ENCODE data around the gene OVCH2.

OVCH2 gene

DNA sequence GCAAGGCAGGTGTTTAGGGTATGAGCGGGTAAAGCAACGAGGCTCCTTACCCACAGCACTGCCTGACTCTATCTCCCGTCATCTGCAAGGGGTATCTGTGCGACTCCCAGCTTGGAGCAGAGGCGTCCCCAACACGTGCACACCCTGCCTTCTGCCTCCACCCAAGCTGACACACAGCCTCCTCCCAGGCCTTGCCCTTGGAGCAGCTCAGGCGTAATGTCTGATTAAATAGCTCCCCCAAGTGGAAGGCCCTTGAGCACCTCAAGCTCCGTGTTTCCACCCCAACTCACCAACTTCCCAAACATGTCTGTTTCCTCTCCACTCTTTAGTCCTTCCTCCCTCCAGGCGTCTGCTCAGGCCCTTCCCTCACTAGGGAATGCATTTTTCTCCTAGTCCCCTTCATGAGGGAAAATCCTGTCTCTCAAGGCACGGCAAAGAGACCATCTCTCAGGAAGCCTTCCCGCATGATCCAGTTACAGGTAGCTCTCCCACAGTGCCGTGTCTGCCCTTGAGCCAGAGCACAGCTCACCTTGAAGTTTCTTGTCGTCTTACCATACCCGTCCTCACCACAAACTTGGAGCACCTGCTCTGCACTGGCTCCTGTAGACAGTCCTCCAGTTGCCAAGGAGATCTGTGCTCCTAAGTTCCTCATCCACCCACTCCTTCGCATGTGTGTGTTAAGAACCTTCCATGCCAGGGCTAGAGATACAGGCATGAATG, 48.8 kb downstream of the OVCH2 start:
- Histone ChIP-seq H3K79me2 (ENCODE audit: insufficient read depth, low read length) (no peaks in the 10 kb centered on the region), H3K4me2 (ENCODE audit: low read length) (no peak overlapping the region), H3K36me3 (ENCODE audit: insufficient read depth, low read length) (peaks cover 26% of the 10 kb centered on the region), H3K9ac (ENCODE audit: low read length) (no peak overlapping the region), H3K9me2 (ENCODE audit: low read depth, low read length) (no peaks in the 10 kb centered on the region), H2AFZ (ENCODE audit: low read length) (no peak overlapping the region), H4K20me1 (ENCODE audit: insufficient read depth, low read length) (no peaks in the 10 kb centered on the region), H3K4me3 (ENCODE audit: low read depth, low read length, poor library complexity, severe bottlenecking) (no peak overlapping the region), H3K4me1 (ENCODE audit: insufficient read depth, low read length, severe bottlenecking) (no peaks in the 10 kb centered on the region), H3F3A (ENCODE audit: insufficient read depth, low read length) (no peaks in the 10 kb centered on the region), H3K27me3 (ENCODE audit: insufficient read depth, low read length) (no peaks in the 10 kb centered on the region), H3K9me3 (ENCODE audit: low read length) (no peaks in the 10 kb centered on the region), H3K27ac (ENCODE audit: low read depth, low read length, poor library complexity, severe bottlenecking) (no peak overlapping the region)
- TF ChIP-seq CTCF (IDR thresholded peaks at IDR 0.05; ENCODE audit: low read length) (peak; percentile 59), EZH2 (IDR thresholded peaks at IDR 0.05; ENCODE audit: borderline replicate concordance, low read length) (no peak)

- H4K20me1 ChIP-seq (ENCODE audit: insufficient read depth, low read length): no peaks in the 10 kb centered on the region
- no peaks in the 10 kb centered on the region for H3K27me3 ChIP-seq (ENCODE audit: insufficient read depth, low read length)
- H3K9me2 ChIP-seq (ENCODE audit: low read depth, low read length): no peaks in the 10 kb centered on the region
- peaks cover 32% of the 10 kb centered on the region for H3K36me3 ChIP-seq (ENCODE audit: insufficient read depth, low read length)
- H3K4me2 ChIP-seq (ENCODE audit: low read length): no peak overlapping the region
- no peaks in the 10 kb centered on the region for H3F3A ChIP-seq (ENCODE audit: insufficient read depth, low read length)
- H3K4me1 ChIP-seq (ENCODE audit: insufficient read depth, low read length, severe bottlenecking): no peaks in the 10 kb centered on the region
- no peak overlapping the region for H3K4me3 ChIP-seq (ENCODE audit: low read depth, low read length, poor library complexity, severe bottlenecking)
- H2AFZ ChIP-seq (ENCODE audit: low read length): no peak overlapping the region
- H3K9me3 ChIP-seq (ENCODE audit: low read length): no peaks in the 10 kb centered on the region
- TF ChIP-seq CTCF (IDR thresholded peaks at IDR 0.05; ENCODE audit: low read length) (no peak), EZH2 (IDR thresholded peaks at IDR 0.05; ENCODE audit: borderline replicate concordance, low read length) (no peak)
- no peak overlapping the region for H3K9ac ChIP-seq (ENCODE audit: low read length)
- no peaks in the 10 kb centered on the region for H3K79me2 ChIP-seq (ENCODE audit: insufficient read depth, low read length)
- H3K27ac ChIP-seq (ENCODE audit: low read depth, low read length, poor library complexity, severe bottlenecking): no peak overlapping the region
These were observed 49.6 kb downstream of the OVCH2 start for GRCh38 chr11:7656704-7657103.

- no peaks in the 10 kb centered on the region for H3F3A ChIP-seq (ENCODE audit: insufficient read depth, low read length)
- no peaks in the 10 kb centered on the region for H3K4me1 ChIP-seq (ENCODE audit: insufficient read depth, low read length, severe bottlenecking)
- no peaks in the 10 kb centered on the region for H3K9me2 ChIP-seq (ENCODE audit: low read depth, low read length)
- H3K36me3 ChIP-seq (ENCODE audit: insufficient read depth, low read length): peaks cover 44% of the 10 kb centered on the region
- H2AFZ ChIP-seq (ENCODE audit: low read length): no peak overlapping the region
- H3K27me3 ChIP-seq (ENCODE audit: insufficient read depth, low read length): no peaks in the 10 kb centered on the region
- no peak overlapping the region for H3K4me2 ChIP-seq (ENCODE audit: low read length)
- no peak overlapping the region for H3K4me3 ChIP-seq (ENCODE audit: low read depth, low read length, poor library complexity, severe bottlenecking)
- H3K79me2 ChIP-seq (ENCODE audit: insufficient read depth, low read length): no peaks in the 10 kb centered on the region
- H3K9me3 ChIP-seq (ENCODE audit: low read length): no peaks in the 10 kb centered on the region
- no peaks in the 10 kb centered on the region for H4K20me1 ChIP-seq (ENCODE audit: insufficient read depth, low read length)
- no peak for TF ChIP-seq CTCF (IDR thresholded peaks at IDR 0.05; ENCODE audit: low read length)
- H3K9ac ChIP-seq (ENCODE audit: low read length): no peak overlapping the region
- H3K27ac ChIP-seq (ENCODE audit: low read depth, low read length, poor library complexity, severe bottlenecking): no peak overlapping the region
These were observed 50.7 kb downstream of the OVCH2 start for GRCh38 chr11:7655253-7656217.
